Stimulated activated CD4-positive, alpha-beta T cell treated with anti-CD3 and anti-CD28 coated beads, Interleukin-4, amount 100 ng/mL, for 48 hours (primary cell): ENCODE measurements around the gene CHSY1.
"Not testable (repeated sequence)": the region's sequence is repeated elsewhere in the genome, so short reads cannot be mapped to it uniquely, and the experiment has no call there.

Source experiments
- DNase-seq, 2 donors: peaks; one replicate each; pipeline ENCODE4 v3.0.0-alpha.2; 2020; ENCODE audit warnings: low read depth in 2 of 2

Gene CHSY1, protein sequence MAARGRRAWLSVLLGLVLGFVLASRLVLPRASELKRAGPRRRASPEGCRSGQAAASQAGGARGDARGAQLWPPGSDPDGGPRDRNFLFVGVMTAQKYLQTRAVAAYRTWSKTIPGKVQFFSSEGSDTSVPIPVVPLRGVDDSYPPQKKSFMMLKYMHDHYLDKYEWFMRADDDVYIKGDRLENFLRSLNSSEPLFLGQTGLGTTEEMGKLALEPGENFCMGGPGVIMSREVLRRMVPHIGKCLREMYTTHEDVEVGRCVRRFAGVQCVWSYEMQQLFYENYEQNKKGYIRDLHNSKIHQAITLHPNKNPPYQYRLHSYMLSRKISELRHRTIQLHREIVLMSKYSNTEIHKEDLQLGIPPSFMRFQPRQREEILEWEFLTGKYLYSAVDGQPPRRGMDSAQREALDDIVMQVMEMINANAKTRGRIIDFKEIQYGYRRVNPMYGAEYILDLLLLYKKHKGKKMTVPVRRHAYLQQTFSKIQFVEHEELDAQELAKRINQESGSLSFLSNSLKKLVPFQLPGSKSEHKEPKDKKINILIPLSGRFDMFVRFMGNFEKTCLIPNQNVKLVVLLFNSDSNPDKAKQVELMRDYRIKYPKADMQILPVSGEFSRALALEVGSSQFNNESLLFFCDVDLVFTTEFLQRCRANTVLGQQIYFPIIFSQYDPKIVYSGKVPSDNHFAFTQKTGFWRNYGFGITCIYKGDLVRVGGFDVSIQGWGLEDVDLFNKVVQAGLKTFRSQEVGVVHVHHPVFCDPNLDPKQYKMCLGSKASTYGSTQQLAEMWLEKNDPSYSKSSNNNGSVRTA

GRCh38 chr15:101251830-101252820, at the start of gene CHSY1:
Gene CHSY1 (minus strand): TSS chr15:101252048. CDS start chr15:101251456, 592 bp downstream.
- DNase-seq, result peak; percentile 78 to 81

DNA sequence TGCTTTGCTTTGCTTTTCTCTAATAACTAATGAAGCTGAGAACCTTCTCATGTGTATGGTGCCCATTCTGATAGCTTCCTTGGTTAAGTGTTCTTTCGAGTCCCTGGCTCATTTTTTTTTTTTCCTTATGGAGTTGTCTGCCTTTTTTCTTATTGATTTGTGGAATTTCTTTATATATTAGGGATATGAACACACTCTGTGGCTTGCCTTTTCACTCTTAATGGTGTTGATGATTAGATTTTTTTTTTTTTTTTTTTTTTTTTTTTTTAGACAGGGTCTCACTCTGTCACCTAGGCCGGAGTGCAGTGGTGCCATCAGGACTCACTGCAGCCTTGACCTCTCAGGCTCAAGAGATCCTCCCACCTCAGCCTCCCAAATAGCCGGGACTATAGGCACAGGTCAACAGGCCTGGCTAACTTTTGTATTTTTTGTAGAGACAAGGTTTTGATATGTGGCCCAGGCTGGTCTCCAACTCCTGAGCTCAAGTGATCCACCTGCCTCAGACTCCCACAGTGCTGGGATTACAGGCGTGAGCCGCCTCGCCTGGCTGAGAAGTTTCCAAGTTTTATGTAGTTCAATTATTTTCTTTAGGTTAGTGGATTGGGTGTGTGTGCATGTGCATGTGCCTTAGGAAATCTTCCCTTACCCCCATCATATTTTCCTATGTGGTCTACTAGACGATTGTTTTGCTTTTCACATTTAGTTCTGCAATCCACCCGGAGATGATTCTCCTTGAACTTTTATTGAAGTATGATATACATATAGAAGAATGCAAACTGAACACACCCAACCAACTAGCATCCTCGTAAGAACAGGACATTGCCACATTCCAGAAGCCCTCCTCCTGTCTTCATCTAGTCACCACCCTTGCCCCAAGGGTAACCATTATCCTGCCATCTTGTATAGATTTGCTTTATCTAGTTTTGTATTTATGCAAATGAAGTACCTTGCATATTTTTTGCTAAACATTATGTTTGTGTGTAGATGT, 44.9 kb upstream of the CHSY1 start:
- DNase-seq, result no peak

- DNase-seq, result no peak
Observed at GRCh38 chr15:101295607-101296161, 43.8 kb upstream of the CHSY1 start.

DNA sequence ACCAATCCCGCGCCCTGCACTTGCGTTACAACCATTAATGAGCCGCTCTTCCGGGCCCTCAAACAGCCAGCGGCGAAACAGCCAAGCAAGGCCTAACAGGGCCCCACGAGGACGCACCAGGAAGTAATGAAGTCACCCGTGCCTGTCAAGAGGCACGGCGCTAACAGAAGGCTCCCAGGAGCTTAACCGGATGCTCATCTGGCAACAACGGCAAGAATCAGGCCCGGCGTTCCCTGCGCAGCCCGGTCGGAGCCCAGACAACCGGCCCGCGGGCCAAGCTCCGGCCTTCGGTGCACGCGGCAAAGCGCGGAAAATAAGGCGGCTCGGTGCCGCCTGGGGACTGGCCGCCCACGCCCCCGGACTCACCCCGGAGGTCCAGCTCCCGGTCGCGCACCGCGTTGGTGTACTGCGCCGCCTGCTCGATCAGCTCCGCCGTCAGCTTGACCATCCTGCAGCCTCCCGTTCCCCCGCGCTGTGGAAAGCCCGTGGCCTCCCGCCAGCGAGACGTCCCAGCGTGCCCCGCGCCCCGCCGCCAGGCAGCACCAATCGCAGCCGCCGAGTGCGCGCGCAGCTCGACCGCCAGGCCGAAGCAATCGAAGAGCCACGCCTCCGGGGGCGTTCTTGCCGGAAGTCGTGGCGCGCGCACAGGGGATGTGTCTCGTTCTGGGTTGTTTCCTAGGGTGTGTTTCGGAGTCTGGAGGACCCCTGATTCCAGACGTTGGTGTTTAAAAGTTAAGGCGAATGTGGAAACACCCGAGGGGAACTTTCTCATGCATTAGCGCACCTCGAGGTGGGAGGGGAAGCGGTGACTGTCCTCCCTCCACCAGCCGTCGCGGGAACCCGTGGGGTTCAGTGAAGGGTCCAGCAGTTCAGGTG, 43.1 kb upstream of the CHSY1 start, which contains the start of gene SNRPA1:
SNRPA1 (minus strand) TSS at position 518 of the 876 bp plus-strand sequence; CDS start at position 448, 70 bp downstream.
- peak; percentile 98 for DNase-seq

GRCh38 chr15:101293122-101293521, 41.3 kb upstream of the CHSY1 start:
- no peak for DNase-seq

DNA sequence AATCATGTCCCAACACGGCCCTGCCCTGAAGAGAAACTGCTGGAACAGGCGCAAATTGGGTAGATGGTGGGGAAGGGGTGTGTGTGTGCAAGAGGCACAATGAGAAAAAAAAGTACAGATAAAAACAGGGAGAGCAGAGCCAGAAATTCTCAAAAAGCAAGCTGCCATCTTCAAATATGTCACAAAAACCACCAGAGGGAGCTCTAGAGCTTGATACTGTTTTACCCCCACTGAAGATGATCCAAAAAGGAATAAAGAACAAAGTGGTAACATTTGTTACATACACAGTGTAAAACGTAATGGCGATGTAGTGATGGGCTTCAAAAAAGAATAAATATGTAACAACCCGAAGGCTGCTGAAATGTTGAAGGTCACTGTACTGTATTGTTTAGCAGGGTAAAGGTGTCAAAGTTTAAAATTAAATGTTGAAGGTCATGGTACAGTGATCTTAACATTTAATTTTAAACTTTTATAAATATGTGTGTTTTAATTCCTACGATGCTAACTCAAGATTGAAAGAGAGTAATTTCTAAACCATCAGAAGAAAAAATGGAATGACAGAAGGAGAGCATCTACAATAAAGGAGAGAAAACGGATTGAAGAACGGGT, 37.2 kb upstream of the CHSY1 start:
- no peak for DNase-seq

GRCh38 chr15:101287342-101287741, 35.5 kb upstream of the CHSY1 start:
- not testable (repeated sequence) for DNase-seq

DNA sequence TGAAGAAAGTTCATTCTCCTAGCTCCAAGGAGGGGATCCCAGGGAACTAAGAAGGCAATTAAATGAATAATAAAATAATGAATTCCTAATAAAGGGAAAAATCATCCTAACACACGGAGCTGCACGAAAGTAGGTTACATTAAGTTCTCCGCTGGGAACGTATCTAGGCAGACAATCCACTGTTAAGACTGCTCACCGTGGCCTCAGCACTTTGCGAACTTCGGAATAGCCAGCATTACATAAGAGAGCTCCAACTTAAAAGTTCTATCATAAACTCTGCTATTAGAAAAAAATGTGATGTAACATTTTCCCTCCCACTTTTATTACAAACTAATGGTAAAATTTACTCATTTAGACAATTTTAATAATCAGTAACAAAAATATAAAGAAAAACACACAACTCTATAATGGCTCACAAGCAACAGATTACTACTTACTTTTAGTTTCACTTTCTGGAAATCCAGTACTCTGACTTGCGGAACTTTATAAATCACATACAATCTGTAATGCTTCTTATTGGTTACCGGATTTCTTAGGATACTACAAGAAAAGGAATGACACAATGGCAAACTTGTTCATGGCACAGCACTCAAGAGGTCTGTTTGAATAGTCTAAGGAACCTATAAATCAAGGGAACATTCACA, 34.7 kb upstream of the CHSY1 start:
- no peak for DNase-seq

DNA sequence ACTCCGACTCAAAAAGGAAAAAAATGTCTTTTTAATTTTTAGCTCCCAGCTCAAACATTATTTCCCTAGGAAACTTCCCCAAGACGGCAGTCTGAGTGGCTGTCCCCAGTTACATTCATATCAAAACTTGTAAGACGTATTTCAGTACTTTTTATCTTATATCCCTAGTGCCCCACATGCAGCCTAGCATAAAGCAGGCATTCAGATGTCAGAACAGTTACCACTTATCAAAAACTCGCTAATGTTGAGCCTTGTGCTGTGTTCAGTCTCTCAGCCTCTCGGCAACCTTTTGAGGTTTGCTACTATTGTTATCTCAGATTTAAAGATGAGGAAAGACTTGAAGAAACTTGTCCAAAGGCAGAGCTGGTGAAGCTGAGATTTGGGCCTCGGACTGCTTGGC, 32.1 kb upstream of the CHSY1 start:
- DNase-seq, result no peak

DNA sequence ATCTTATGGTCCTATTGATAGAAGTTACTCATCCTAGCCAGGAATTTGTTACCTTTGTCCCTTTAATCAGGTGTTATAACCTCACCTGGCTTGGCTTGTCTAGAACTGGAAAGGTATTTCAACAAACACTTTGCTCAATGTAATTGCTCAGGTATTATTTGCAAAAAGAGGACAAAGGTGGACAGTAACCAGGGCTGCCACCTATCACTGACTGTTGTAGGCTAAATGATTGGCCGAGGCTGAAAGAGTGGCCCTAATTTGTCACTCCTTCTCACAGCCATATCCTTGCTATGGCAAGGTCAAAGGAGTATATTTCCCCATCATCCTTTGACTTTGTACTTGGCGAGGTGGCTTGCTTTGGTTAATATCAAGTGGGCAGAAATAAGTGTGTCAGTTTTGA, 28.2 kb upstream of the CHSY1 start:
- DNase-seq, result no peak

DNA sequence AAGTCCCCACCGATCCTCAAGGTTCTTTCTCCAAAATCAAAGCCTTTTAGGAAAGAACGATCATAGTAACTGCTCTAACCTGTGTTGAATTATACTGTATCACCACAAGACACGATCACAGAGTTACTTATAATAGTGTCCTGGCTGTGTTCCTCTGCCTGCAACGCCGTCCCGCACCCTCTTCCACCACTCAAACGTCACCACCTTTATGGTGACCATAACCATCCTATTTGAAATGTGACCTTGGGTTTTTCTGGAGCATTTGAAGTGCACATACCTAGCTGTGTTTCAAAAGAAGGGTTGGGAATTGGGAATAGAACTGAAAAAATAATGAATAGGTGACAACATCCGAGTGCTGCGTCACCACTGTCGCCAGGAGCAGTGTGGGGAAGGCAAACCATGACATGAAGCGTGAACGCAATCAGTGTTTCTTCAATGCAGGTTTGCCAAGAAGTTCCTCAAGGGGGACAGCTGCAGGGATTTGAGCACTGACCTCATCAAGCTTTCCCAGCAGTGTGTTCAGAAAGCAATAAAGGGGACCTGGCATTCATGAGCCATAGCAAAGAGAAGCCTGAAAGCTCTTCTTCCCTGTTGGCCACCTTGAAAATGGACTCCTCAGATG, 26.2 kb upstream of the CHSY1 start:
- no peak for DNase-seq

- peak; percentile 86 to 89 for DNase-seq
Observed at GRCh38 chr15:101277038-101277822, 25.4 kb upstream of the CHSY1 start, which contains the start of gene SELENOS. Gene SELENOS (minus strand): TSS chr15:101277485. CDS start chr15:101277417, 68 bp downstream.

- DNase-seq, result no peak
Observed at GRCh38 chr15:101276501-101277037, 24.7 kb upstream of the CHSY1 start.

- no peak for DNase-seq
Observed at GRCh38 chr15:101275018-101275417, 23.2 kb upstream of the CHSY1 start.

DNA sequence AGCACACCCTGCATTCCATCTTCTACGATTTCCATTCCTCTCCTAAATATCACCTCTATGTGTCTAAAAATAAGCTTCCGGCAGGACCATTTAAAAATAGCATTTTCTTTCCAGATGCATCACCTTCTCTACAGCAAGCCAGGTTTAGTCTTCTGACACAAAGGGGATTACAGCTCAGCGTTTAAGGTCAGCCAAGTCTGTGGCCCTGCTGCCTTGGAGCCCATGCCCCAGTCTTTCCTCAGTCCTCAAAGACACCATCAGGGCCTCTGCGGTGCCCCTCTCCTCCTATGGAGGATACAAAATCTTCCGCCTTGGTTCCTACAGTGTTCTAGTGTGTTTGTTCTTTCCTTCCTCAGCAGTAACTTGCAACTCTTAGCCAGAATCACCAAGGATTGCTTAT, 21.7 kb upstream of the CHSY1 start:
- DNase-seq, result no peak

DNA sequence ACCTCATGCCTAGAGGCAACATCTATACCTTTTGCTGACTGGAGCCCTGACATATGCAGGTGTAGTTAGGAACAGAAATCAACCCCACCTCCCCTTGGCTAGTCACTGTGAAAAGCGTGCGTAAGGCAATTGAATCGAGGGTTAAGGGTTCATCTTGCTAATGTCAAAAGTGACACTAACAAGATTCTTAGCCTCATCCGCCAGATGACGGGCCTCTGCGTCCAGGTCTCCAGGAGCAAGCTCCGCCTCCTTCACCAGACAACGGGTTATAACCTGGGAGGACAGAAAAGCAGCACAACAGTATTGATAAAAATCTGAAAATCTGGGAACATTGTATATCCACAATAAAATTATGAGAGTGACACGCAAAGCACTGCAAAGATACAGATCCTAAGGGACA, 20.7 kb upstream of the CHSY1 start:
- no peak for DNase-seq
